Tibial nerve (tissue), 4 donors: Measurements from ENCODE around the gene FHL3. TPM values are rescaled to one million over a fixed set of nuclear protein-coding genes. Genes with fewer than 3 reads are reported as not detected.

Experiments used
- DNase-seq, 2 donors: peaks; one replicate each; pipeline ENCODE4 v3.0.0-alpha.2; 2019; ENCODE audit warnings: low spot score in 2 of 2
- H3K27ac ChIP-seq, 4 donors: fragments of 200-600 bp; sonication (generic) in 3 of 4; one replicate each; pipeline ENCODE4 v1.5.1; 2017 to 2019; ENCODE audit warnings: mild to moderate bottlenecking in 1 of 4
- H3K27me3 ChIP-seq, 2 donors: fragments of 200-600 bp; sonication (generic) in 1 of 2; one replicate each; pipeline versions ENCODE4 v1.5.1 to v1.6.0; 2017 to 2019
- H3K36me3 ChIP-seq, 3 donors: fragments of 200-600 bp; sonication (generic); one replicate each; pipeline ENCODE4 v1.5.1; 2018 to 2019
- H3K4me1 ChIP-seq, 4 donors: fragments of 200-600 bp; sonication (generic) in 3 of 4; one replicate each; pipeline ENCODE4 v1.5.1; 2017 to 2019
- H3K4me3 ChIP-seq, 4 donors: fragments of 200-600 bp; sonication (generic) in 3 of 4; one replicate each; pipeline ENCODE4 v1.5.1; 2017 to 2019; ENCODE audit warnings: mild to moderate bottlenecking in 1 of 4, moderate library complexity in 1 of 4
- H3K9me3 ChIP-seq, 4 donors: fragments of 200-600 bp; sonication (generic) in 3 of 4; one replicate each; pipeline ENCODE4 v1.5.1; 2017 to 2019
- CTCF ChIP-seq, 5 experiments: fragments of 200-600 bp in 3 of 5; fragments of 450-650 bp in 2 of 5; sonication (generic) in 3 of 5; IDR thresholded peaks; one replicate each; pipeline ENCODE4 v1.5.1; 2016 to 2019; ENCODE audit warnings: antibody characterized with exemption in 5 of 5, mild to moderate bottlenecking in 3 of 5, moderate library complexity in 2 of 5
- EP300 ChIP-seq, 2 donors: sonication (generic); formaldehyde crosslinking; IDR thresholded peaks; one replicate each; pipeline ENCODE4 v1.6.1; 2017; ENCODE audit warnings: antibody characterized with exemption in 2 of 2, mild to moderate bottlenecking in 1 of 2
- POLR2A ChIP-seq, 2 donors: fragments of 450-650 bp; IDR thresholded peaks; one replicate each; pipeline ENCODE4 v1.6.1; 2017; ENCODE audit warnings: antibody characterized with exemption in 2 of 2, mild to moderate bottlenecking in 2 of 2, moderate library complexity in 2 of 2
- WGBS, 2 donors: methylation state at CpG; one replicate each; pipeline ENCODE4 v1.1.5; 2018; 5-methylcytosine and 5-hydroxymethylcytosine counted together
- total RNA-seq, 4 donors: library from RNA; depleted of rRNA; stranded (reverse); fragments of >200 nt; gene quantifications; one replicate each; pipeline ENCODE4 v1.1.0, GENCODE V29; 2016

Gene FHL3
- total RNA-seq, 4 donors from 2014 or later: 25.1 to 32.7 (median 26.6) TPM

GRCh38 chr1:37989361-37989930 lies 15.9 kb downstream of the FHL3 start:
- H3K36me3 ChIP-seq: peaks cover 0 to 33% (median 5%) of the 10 kb centered on the region in 3 donors
- H3K27ac ChIP-seq: peak overlapping the region in 3 of 4 donors; percentile 79 to 85 (median 85)
- TF ChIP-seq EP300 (IDR thresholded peaks at IDR 0.05): no peak
- TF ChIP-seq POLR2A (IDR thresholded peaks at IDR 0.05): no peak
- TF ChIP-seq CTCF (IDR thresholded peaks at IDR 0.05): no peak
- H3K4me1 ChIP-seq: peaks cover 0 to 23% (median 13%) of the 10 kb centered on the region in 4 donors
- H3K27me3 ChIP-seq: no peaks in the 10 kb centered on the region
- WGBS, 2 donors: 0 to 2% methylated on average over 23 to 29 of the region's 30 CpGs
- H3K9me3 ChIP-seq: no peaks in the 10 kb centered on the region
- no peak for DNase-seq
- H3K4me3 ChIP-seq: peak overlapping the region; percentile 41 to 93 (median 74)

GRCh38 chr1:37987679-37988078 lies 17.6 kb downstream of the FHL3 start:
- no peak for DNase-seq
- H3K4me1 ChIP-seq: peaks cover 0 to 23% (median 13%) of the 10 kb centered on the region in 4 donors
- TF ChIP-seq CTCF (IDR thresholded peaks at IDR 0.05): no peak
- no peak for TF ChIP-seq POLR2A (IDR thresholded peaks at IDR 0.05)
- no peak for TF ChIP-seq EP300 (IDR thresholded peaks at IDR 0.05)
- H3K4me3 ChIP-seq: no peak overlapping the region
- no peaks in the 10 kb centered on the region for H3K27me3 ChIP-seq
- peaks cover 0 to 50% (median 11%) of the 10 kb centered on the region in 3 donors for H3K36me3 ChIP-seq
- no peaks in the 10 kb centered on the region for H3K9me3 ChIP-seq
- 52 to 54% methylated on average over 1 of the region's 1 CpG for WGBS, 2 donors
- H3K27ac ChIP-seq: no peak overlapping the region

GRCh38 chr1:37983546-37983945 lies 21.8 kb downstream of the FHL3 start:
- DNase-seq: no peak
- H3K4me3 ChIP-seq: no peak overlapping the region
- 93 to 98% methylated on average over 2 of the region's 2 CpGs for WGBS, 2 donors
- TF ChIP-seq POLR2A (IDR thresholded peaks at IDR 0.05): no peak
- TF ChIP-seq EP300 (IDR thresholded peaks at IDR 0.05): no peak
- TF ChIP-seq CTCF (IDR thresholded peaks at IDR 0.05): no peak
- H3K4me1 ChIP-seq: peaks cover 0 to 10% (median 6%) of the 10 kb centered on the region in 4 donors
- no peak overlapping the region for H3K27ac ChIP-seq
- peaks cover 1 to 92% (median 34%) of the 10 kb centered on the region in 3 donors for H3K36me3 ChIP-seq
- H3K27me3 ChIP-seq: no peaks in the 10 kb centered on the region
- H3K9me3 ChIP-seq: no peaks in the 10 kb centered on the region

- 81 to 85% methylated on average over 4 of the region's 4 CpGs for WGBS, 2 donors
These were observed 26.8 kb downstream of the FHL3 start for GRCh38 chr1:37978541-37978940.

More at GRCh38 chr1:37978541-37978940, 26.8 kb downstream of the FHL3 start:
- TF ChIP-seq EP300 (IDR thresholded peaks at IDR 0.05) (no peak), CTCF (IDR thresholded peaks at IDR 0.05) (no peak), POLR2A (IDR thresholded peaks at IDR 0.05) (no peak)
- H3K27me3 ChIP-seq: no peaks in the 10 kb centered on the region
- no peak overlapping the region for H3K4me3 ChIP-seq
- H3K27ac ChIP-seq: no peak overlapping the region
- H3K9me3 ChIP-seq: no peaks in the 10 kb centered on the region
- no peak for DNase-seq
- no peaks in the 10 kb centered on the region for H3K4me1 ChIP-seq
- peaks cover 2 to 100% (median 25%) of the 10 kb centered on the region in 3 donors for H3K36me3 ChIP-seq
